AG09319 (cell line): ENCODE data around the gene CARHSP1.

Source experiments
- DNase-seq: peaks from one replicate; pipeline ENCODE4 v3.0.0-alpha.2; 2010; ENCODE audit warnings: low read depth; ENCODE audit errors: extremely low read depth
- CTCF ChIP-seq: IDR thresholded peaks from 2 replicates; pipeline ENCODE4 v1.5.1; 2011; ENCODE audit warnings: low read depth, mild to moderate bottlenecking, inconsistent platforms, low read length, moderate library complexity

Gene CARHSP1

GRCh38 chr16:8908810-8909468 lies 40.1 kb upstream of the CARHSP1 start:
- TF ChIP-seq CTCF, result no peak
- DNase-seq, result no peak

DNA sequence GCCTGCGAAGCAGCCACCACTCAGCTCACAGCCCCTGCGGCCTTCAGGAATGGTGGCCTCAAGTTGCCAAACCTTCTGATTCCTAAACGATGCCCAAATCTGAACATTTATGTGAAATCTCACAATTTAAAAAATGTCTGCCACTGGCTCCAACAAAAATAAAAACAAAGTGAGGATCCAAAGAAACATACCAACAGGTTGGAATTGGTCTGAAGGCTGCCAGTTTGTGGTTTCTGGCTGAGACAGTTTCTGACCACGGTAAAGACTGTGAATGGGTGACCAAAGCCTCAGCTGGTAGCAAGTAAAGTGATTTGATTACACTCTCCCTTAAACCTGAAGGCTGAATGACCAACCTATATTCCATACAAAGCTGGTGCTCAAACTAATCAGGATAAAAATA lies 38.3 kb upstream of the CARHSP1 start:
- no peak for DNase-seq
- no peak for TF ChIP-seq CTCF

GRCh38 chr16:8905795-8906591 lies 37.2 kb upstream of the CARHSP1 start:
- DNase-seq, result no peak

GRCh38 chr16:8905168-8905762 lies 36.5 kb upstream of the CARHSP1 start:
- TF ChIP-seq CTCF, result peak; percentile 52
- no peak for DNase-seq

More at GRCh38 chr16:8905795-8906591, 37.2 kb upstream of the CARHSP1 start:
- peak; percentile 26 for TF ChIP-seq CTCF

DNA sequence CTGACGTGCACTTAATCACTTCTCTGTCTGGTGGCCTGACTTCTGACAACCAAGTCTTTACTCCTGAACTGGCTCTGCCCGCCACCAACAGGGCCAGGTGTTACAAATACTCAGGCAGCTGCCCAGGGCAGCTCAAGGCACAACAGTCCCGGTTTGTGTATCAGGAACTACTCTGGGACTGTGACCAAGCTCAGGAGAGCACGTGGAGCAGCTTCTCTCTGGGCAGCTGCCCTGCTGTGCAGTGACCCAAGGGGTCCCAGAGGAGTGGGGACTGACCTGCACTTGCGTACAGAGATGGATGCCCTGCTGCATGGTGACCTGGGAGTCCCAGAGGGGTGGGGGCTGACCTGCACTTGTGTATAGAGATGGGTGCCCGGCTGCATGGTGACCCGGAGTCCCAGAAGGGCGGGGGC lies 35.2 kb upstream of the CARHSP1 start:
- TF ChIP-seq CTCF, result no peak
- no peak for DNase-seq

DNA sequence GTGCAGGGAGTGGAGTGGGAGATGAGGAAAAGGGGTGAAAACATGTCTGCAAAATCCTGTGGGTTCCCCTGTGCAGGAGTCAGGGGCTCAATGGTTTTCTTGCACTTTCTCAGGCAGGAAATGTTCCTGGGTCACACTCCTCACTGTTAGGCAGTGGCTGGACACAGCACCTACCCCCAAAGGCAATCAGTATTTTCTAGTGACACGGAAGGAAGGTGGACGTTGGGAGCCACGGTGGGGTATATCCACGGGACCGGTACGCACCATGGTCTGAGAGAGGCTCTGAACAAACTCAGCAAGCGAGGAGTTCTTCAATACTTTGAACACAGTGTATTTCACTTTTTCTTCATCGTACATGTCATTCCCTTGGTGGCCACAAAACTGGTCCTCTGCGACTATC lies 34.2 kb upstream of the CARHSP1 start:
- no peak for TF ChIP-seq CTCF
- no peak for DNase-seq

DNA sequence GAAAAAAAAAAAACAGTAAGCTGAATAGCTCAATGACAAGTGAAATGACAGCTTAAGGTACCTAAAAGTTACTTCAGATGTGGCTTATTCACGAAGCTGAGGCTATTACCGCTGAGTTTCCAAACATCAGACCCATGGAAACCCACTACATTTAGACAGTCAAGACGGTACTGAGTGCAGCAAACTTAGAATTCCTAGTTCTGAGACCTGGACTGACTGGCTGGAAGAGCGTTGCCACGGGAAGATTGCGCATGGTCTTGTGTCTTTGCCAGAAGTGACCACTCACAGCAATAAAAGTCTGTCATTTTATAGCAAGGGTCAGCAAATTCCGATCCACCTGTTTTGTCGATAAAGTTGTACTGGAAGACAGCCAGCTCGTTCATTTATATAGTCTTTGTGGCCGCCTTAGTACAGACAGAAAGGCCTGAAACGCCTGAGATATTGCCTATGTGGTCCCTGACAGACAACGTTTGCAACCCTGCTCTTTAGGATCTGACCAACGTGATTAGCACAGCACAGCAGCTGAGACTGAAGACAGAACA lies 32.6 kb upstream of the CARHSP1 start:
- DNase-seq, result no peak
- no peak for TF ChIP-seq CTCF
